ENCODE results near the gene JUN. TPM values are rescaled to one million over a fixed set of nuclear protein-coding genes. Genes with fewer than 3 reads are reported as not detected.
A peak's percentile ranks its signal among the peaks of the same experiment; 100 is the strongest.

Gene JUN
- total RNA-seq, 4 donors from 2014 or later = 77.7 to 126 (median 111) TPM

DNA sequence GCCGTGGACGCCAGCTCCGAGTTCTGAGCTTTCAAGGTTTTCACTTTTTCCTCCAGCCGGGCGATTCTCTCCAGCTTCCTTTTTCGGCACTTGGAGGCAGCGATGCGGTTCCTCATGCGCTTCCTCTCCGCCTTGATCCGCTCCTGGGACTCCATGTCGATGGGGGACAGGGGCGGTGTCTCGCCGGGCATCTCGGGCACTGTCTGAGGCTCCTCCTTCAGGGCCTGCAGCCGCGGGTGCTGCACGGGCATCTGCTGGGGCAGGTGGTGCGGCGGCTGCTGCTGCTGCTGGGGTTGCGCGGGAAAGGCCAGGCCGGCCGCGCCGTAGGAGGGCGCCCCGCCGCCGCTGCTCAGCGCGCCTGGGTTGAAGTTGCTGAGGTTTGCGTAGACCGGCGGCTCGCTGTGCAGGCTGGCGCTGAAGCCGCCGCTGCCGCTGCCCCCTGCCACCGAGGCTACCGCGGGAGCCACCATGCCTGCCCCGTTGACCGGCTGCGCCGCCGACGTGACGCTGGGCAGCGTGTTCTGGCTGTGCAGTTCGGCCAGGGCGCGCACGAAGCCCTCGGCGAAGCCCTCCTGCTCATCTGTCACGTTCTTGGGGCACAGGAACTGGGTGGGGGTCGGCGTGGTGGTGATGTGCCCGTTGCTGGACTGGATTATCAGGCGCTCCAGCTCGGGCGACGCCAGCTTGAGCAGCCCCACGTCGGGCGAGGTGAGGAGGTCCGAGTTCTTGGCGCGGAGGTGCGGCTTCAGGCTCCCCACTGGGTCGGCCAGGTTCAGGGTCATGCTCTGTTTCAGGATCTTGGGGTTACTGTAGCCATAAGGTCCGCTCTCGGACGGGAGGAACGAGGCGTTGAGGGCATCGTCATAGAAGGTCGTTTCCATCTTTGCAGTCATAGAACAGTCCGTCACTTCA, 1.4 kb downstream of the JUN start:
- H3K36me3 ChIP-seq = peaks cover 0 to 20% (median 2%) of the 10 kb centered on the region in 4 donors
- H3K9me3 ChIP-seq = no peaks in the 10 kb centered on the region
- intact Hi-C loops (cut with DNase I) = loop anchor here (5.0 to 10.0 kb wide), 3 partner anchors 362 to 920 kb away; partner anchors contain the start of gene FGGY
- TF ChIP-seq POLR2A (IDR thresholded peaks at IDR 0.05; ENCODE audit: low read depth) (peak; percentile 22), EP300 (IDR thresholded peaks at IDR 0.05) (no peak), POLR2AphosphoS5 (IDR thresholded peaks at IDR 0.05) (peak in 1 of 2 donors; percentile 32)
- TF ChIP-seq, protein P1, sequence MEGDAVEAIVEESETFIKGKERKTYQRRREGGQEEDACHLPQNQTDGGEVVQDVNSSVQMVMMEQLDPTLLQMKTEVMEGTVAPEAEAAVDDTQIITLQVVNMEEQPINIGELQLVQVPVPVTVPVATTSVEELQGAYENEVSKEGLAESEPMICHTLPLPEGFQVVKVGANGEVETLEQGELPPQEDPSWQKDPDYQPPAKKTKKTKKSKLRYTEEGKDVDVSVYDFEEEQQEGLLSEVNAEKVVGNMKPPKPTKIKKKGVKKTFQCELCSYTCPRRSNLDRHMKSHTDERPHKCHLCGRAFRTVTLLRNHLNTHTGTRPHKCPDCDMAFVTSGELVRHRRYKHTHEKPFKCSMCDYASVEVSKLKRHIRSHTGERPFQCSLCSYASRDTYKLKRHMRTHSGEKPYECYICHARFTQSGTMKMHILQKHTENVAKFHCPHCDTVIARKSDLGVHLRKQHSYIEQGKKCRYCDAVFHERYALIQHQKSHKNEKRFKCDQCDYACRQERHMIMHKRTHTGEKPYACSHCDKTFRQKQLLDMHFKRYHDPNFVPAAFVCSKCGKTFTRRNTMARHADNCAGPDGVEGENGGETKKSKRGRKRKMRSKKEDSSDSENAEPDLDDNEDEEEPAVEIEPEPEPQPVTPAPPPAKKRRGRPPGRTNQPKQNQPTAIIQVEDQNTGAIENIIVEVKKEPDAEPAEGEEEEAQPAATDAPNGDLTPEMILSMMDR (IDR thresholded peaks at IDR 0.05) = peak; percentile 12 to 32 (median 20)
- peak overlapping the region; percentile 79 to 93 (median 91) for H3K4me3 ChIP-seq
- peak; percentile 94 for DNase-seq (ENCODE audit: extremely low spot score)
- under 1% methylated on average over 19 of the region's 82 CpGs for WGBS
- H3K4me1 ChIP-seq = peaks cover 17 to 30% (median 28%) of the 10 kb centered on the region in 4 donors
- H3K27ac ChIP-seq (replicated peaks in 1 of 4) = peak overlapping the region; percentile 98 to 100 (median 100)
- no peaks in the 10 kb centered on the region for H3K27me3 ChIP-seq

DNA sequence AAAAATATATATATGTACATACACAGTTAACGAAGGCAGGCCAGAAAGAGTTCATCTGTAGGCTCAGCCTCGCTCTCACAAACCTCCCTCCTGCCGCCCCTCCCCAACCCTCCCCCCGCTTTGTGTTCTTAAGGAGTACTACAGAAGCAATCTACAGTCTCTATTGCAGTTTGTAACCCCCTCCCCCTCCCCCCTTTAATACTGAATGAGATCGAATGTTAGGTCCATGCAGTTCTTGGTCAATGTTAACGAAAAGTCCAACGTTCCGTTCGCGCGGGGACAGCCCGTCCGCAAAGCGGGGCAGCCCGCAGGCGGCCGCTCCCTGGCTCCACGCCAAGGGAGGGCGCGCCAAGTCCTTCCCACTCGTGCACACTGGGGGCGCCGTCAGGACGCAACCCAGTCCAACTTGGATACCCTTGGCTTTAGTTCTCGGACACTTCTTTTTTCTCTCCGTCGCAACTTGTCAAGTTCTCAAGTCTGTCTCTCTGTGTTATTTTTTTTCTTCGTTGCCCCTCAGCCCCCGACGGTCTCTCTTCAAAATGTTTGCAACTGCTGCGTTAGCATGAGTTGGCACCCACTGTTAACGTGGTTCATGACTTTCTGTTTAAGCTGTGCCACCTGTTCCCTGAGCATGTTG, 2.2 kb downstream of the JUN start:
- peaks cover 17 to 30% (median 28%) of the 10 kb centered on the region in 4 donors for H3K4me1 ChIP-seq
- WGBS = under 1% methylated on average over 32 of the region's 32 CpGs
- H3K9me3 ChIP-seq = no peaks in the 10 kb centered on the region
- intact Hi-C loops (cut with DNase I) = loop anchor here (5.0 to 10.0 kb wide), 3 partner anchors 363 to 921 kb away; partner anchors contain the start of gene FGGY
- H3K4me3 ChIP-seq = peak overlapping the region; percentile 79 to 93 (median 91)
- H3K36me3 ChIP-seq = peaks cover 0 to 20% (median 2%) of the 10 kb centered on the region in 4 donors
- peak overlapping the region; percentile 98 to 100 (median 100) for H3K27ac ChIP-seq (replicated peaks in 1 of 4)
- no peak for TF ChIP-seq EP300 (IDR thresholded peaks at IDR 0.05)
- TF ChIP-seq, protein P1 (IDR thresholded peaks at IDR 0.05) = peak; percentile 31 to 58 (median 34)
- TF ChIP-seq POLR2AphosphoS5 (IDR thresholded peaks at IDR 0.05) = peak in 1 of 2 donors; percentile 90
- peak; percentile 17 for TF ChIP-seq POLR2A (IDR thresholded peaks at IDR 0.05; ENCODE audit: low read depth)
- DNase-seq (ENCODE audit: extremely low spot score) = no peak
- no peaks in the 10 kb centered on the region for H3K27me3 ChIP-seq

DNA sequence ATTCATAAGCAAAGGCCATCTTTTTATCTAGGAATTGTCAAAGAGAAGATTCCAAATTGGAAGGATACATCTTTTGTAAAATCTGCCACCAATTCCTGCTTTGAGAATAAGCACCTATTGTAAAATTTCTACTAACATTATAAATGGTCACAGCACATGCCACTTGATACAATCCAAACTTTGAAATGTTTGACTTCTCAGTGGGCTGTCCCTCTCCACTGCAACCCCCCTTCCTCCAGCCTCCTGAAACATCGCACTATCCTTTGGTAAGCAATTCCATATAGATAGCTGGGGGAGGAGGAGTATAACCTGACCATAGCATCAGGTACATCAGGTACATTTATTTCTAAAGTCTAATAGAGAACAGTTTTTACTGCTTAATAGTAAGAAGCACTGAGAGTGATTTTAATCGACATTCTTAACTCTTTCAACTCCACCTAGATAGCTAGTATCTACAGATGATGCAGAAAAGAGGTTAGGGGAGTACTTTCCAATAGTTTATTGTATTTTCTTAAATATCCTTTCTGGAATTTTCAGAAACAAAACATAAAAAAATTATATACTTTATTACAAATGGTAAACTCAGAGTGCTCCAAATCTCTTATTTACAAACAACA, 2.9 kb downstream of the JUN start:
- Histone ChIP-seq H3K36me3 (peaks cover 0 to 20% (median 2%) of the 10 kb centered on the region in 4 donors), H3K27me3 (no peaks in the 10 kb centered on the region), H3K27ac (replicated peaks in 1 of 4) (peak overlapping the region; percentile 98 to 100 (median 100)), H3K4me1 (peaks cover 14 to 26% (median 25%) of the 10 kb centered on the region in 4 donors), H3K9me3 (no peaks in the 10 kb centered on the region), H3K4me3 (peak overlapping the region; percentile 79 to 93 (median 91))
- 18% methylated on average over 2 of the region's 2 CpGs for WGBS
- DNase-seq (ENCODE audit: extremely low spot score) = no peak
- intact Hi-C loops (cut with DNase I) = loop anchor here (5.0 to 10.0 kb wide), 3 partner anchors 364 to 921 kb away; partner anchors contain the start of gene FGGY
- TF ChIP-seq, protein P1 (IDR thresholded peaks at IDR 0.05) = no peak
- TF ChIP-seq POLR2AphosphoS5 (IDR thresholded peaks at IDR 0.05) (peak in 1 of 2 donors; percentile 23), POLR2A (IDR thresholded peaks at IDR 0.05; ENCODE audit: low read depth) (peak; percentile 30), EP300 (IDR thresholded peaks at IDR 0.05) (no peak)

DNA sequence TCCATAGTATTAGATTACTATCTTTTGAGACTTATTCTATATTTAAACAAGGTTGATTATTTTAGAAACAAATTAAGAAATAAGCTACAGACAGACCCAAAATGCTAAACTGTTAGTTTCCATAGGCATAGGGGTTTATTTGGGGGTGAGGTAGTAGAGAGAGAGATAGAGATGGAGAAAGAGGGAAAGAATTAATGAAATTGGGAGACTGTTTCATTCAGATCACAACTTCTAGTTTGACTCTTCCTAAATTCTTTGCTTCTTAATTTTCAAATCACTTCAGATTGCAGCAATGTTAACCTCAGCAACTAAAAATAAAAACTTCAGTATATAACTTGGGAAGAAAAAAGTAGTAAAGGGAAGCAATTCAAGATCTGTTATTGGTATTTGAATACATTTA, 3.4 kb downstream of the JUN start:
- no peaks in the 10 kb centered on the region for H3K27me3 ChIP-seq
- peaks cover 0 to 20% (median 2%) of the 10 kb centered on the region in 4 donors for H3K36me3 ChIP-seq
- no peaks in the 10 kb centered on the region for H3K9me3 ChIP-seq
- intact Hi-C loops (cut with DNase I) = loop anchor here (5.0 to 10.0 kb wide), 3 partner anchors 364 to 922 kb away; partner anchors contain the start of gene FGGY
- TF ChIP-seq EP300 (IDR thresholded peaks at IDR 0.05) = no peak
- no peak for TF ChIP-seq POLR2AphosphoS5 (IDR thresholded peaks at IDR 0.05)
- TF ChIP-seq, protein P1 (IDR thresholded peaks at IDR 0.05) = no peak
- no peak for TF ChIP-seq POLR2A (IDR thresholded peaks at IDR 0.05; ENCODE audit: low read depth)
- H3K4me3 ChIP-seq = peak overlapping the region; percentile 79 to 93 (median 91)
- H3K27ac ChIP-seq (replicated peaks in 1 of 4) = peak overlapping the region; percentile 98 to 100 (median 100)
- H3K4me1 ChIP-seq = peaks cover 10 to 21% (median 20%) of the 10 kb centered on the region in 4 donors
- no peak for DNase-seq (ENCODE audit: extremely low spot score)

All from esophagus muscularis mucosa (tissue), 4 donors.